ENCODE data around the gene LRGUK.

Gene LRGUK

DNA sequence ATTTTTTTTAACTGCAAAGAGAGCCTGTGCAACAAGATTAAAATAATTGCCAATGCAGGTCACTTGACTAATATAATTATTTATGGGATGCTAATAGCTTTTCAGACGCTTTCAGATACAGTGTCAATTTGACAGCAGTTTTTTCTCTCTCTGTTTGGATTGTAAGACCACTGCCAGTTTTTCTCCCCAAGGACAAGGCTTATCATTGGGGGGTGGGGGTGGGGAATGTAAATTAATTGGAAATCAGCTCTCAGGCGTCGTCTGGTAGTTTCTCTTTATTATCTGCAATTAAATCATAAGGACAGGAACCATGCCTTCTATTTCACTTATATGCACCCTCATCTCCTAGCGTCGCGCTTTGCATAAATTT, 559 bp upstream of the LRGUK start:
- no peak for DNase-seq (ENCODE audit: low read depth in 3 of 3, low spot score in 1 of 3)

- DNase-seq (ENCODE audit: low read depth in 3 of 3, low spot score in 1 of 3), result no peak
Observed at GRCh38 chr7:134128829-134129228, 1.7 kb downstream of the LRGUK start.

- no peak for DNase-seq (ENCODE audit: low read depth in 3 of 3, low spot score in 1 of 3)
Observed at GRCh38 chr7:134129856-134130523, 2.9 kb downstream of the LRGUK start.

- no peak for DNase-seq (ENCODE audit: low read depth in 3 of 3, low spot score in 1 of 3)
Observed at GRCh38 chr7:134134004-134134403, 6.9 kb downstream of the LRGUK start.

DNA sequence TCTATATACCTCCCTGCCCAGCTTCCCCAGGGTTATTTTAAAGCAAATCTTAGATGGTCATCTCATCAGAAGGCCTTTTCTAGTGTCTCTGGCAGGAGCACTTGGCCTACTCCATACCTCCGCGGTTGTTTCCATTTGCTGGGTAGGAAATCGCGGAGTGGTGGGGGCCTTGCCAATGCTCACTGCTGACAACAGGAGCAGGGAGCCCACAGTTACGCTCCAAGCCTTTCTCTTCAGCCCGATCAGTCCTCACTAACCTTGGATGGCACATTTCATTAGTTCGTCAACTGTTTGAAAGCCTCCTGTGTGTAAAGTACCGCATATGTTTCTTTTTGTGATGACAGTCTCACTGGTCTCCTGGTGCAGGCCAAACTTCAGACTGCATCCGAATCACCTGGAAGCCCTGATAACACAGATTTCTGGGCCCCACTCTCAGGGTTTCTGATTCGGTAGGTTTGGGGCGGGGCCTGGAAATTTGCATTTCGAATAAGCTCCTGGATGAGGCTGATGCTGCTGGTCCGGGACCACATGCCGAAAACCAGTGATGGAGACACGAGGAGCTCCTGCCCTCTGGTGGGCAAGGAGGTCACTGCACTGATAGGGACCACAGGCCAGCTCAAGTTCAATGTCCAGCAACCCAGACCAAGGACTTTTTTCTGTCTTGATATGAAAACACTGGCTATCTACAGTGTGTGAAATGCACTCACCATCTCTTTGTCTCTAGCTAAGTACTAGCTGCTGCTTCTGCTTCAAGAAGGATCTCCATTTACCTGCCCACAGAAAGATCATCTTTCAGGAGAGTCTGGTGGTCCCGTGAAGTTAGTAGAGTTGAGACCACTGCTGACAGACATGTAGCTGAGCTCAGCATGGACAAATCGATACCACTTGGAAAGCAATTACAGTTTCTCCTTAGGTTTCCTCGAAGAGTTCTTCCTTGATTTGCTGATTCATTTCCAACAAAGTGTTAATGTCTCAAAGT, 14.0 kb downstream of the LRGUK start:
- peak in 1 of 3 donors; percentile 25 for DNase-seq (ENCODE audit: low read depth in 3 of 3, low spot score in 1 of 3)

- DNase-seq (ENCODE audit: low read depth in 3 of 3, low spot score in 1 of 3), result no peak
Observed at GRCh38 chr7:134141868-134142264, 14.7 kb downstream of the LRGUK start.

GRCh38 chr7:134153493-134154136, 26.5 kb downstream of the LRGUK start:
- DNase-seq (ENCODE audit: low read depth in 3 of 3, low spot score in 1 of 3), result no peak

DNA sequence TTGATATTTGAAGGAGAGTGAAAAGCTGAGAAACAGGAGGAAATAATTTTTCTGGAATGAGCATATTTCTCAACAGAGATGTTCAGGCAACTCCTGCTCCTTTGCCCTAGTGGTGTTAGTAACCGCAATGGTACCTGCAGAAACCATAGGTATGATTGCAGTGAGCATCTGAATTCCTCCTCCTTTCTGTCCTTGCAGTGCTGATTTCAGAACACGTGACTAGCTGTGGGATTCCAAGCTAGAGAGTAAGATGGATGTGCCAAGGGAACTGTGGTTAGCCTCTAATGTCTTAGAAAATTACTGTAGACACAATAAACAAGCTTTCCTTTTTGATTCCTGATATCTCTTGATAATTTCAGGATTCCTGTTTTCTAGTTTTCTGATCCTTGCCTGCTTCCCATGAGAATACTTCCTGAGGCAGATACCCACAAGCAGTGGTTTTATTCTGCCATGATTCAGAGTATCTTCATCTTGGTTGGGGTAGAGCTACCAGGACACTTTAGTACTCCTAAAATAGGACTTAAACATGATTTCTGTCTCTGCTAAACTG, 27.5 kb downstream of the LRGUK start:
- no peak for DNase-seq (ENCODE audit: low read depth in 3 of 3, low spot score in 1 of 3)

GRCh38 chr7:134155206-134155605, 28.1 kb downstream of the LRGUK start:
- DNase-seq (ENCODE audit: low read depth in 3 of 3, low spot score in 1 of 3), result no peak

GRCh38 chr7:134155871-134156270, 28.7 kb downstream of the LRGUK start:
- no peak for DNase-seq (ENCODE audit: low read depth in 3 of 3, low spot score in 1 of 3)

DNA sequence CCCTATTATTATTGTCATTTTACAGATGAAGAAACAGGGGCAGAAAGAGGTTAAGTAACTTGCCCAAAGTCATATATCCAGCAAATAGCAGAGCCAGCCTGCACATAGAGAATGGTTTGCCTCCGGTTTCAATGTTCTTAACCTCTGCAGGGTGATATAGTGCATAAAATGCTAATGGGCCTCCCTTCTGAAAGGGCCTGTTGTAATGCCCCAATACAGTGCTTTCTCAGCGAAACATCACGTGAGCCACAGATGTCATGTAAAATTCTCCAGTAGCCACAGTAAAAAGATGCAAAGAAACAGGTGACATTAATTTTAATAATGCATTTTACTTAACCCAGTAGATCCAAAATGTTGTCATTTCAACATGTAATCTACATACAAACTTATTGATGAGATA, 38.1 kb downstream of the LRGUK start:
- no peak for DNase-seq (ENCODE audit: low read depth in 3 of 3, low spot score in 1 of 3)

DNA sequence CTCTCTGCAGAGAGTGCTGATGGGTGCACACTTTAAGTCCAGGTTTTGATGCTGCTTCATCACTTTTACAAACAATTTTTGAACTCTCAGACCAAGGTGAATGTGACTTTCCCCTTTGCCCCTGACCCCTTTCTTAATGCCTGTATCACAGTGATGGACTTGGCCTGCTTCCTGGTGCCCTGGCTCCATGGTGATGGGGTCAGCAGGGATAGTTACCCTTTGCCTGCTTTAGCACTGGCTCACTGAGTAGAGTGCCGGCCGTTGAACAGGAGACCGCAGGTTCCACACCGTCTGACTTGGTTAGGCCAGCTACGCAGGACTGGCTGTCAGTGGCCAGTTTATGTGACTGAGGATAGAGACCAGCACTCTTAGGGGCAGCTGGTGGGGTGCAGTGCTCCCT, 40.1 kb downstream of the LRGUK start:
- DNase-seq (ENCODE audit: low read depth in 3 of 3, low spot score in 1 of 3), result no peak

GRCh38 chr7:134167841-134168240, 40.7 kb downstream of the LRGUK start:
- no peak for DNase-seq (ENCODE audit: low read depth in 3 of 3, low spot score in 1 of 3)

DNA sequence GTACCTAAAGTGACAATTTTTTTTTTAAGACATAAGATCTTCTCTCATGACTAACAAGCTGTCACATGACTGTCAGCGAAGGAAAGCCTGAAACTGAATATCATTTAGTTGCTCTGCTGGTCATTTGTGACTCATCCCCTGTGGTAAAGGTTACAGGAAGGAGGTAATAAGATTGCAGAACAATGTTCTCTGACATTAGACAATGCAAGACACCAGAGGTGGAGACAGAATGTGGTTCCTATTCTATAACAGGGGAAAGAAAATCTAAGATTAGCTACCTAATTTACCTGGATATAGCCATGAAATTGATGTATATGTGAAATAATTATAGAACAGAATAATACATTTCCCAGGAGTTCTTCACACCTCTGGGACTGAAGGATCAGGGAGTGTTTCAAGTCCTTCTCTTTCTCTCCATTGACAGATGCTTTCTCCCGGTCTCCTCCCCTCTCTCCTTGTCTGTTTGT, 47.7 kb downstream of the LRGUK start:
- no peak for DNase-seq (ENCODE audit: low read depth in 3 of 3, low spot score in 1 of 3)

DNA sequence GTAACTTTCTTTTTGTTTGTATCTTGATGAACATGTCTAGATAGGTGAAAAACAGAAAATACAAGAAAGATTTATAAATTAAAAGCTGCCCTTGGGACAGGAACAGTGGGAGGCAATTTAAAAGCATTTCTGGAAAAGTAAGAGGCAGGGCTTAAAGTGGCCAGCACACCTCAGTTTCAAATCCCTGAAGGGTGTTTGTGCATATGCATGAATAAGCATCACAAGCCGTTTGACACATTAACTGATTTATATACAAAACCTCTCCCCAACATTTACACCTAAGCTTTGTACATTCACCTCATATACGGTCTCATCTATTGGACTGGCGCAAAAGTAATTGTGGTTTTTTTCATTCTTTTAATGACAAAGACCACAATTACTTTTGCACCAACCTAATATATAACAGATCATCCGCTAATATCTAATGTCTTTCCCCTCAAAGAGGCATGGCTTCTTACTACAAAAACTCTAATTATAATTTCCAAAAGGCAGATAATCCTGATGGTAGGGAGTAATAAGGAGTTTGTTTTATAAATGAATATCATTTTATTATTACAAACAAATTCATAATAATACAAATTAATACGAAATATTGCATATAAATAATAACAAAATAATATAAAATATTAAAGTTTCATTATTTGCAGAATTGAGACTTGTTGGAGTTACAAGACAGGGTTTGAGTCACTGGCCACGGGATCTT, 48.3 kb downstream of the LRGUK start:
- no peak for DNase-seq (ENCODE audit: low read depth in 3 of 3, low spot score in 1 of 3)

- DNase-seq (ENCODE audit: low read depth in 3 of 3, low spot score in 1 of 3), result no peak
Observed at GRCh38 chr7:134176037-134176350, 48.9 kb downstream of the LRGUK start.

GRCh38 chr7:134179036-134180011, 52.2 kb downstream of the LRGUK start:
- DNase-seq (ENCODE audit: low read depth in 3 of 3, low spot score in 1 of 3), result no peak

DNA sequence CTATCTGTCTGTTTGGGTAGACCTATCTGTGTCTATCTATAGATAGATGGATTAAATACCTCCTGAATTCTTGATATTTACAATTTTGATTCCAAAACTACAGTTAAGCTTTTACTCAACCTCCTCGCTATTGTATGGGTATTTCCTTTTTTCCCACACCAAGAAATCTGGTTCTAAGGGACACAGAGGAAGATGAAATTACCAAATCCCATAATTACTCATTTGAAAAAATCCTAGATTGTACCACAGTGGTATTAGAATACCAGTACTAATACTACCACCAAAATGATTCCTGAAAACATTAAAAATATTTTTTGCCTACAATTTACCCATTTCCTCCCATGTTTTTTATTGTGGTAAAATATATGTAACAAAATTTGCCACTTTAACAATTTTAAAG, 53.2 kb downstream of the LRGUK start:
- no peak for DNase-seq (ENCODE audit: low read depth in 3 of 3, low spot score in 1 of 3)

- no peak for DNase-seq (ENCODE audit: low read depth in 3 of 3, low spot score in 1 of 3)
Observed at GRCh38 chr7:134182078-134182477, 54.9 kb downstream of the LRGUK start.

GRCh38 chr7:134184767-134185166, 57.6 kb downstream of the LRGUK start:
- no peak for DNase-seq (ENCODE audit: low read depth in 3 of 3, low spot score in 1 of 3)
